HG02678 (cell line): ENCODE results near the gene KCTD12.

Experiments
- ATAC-seq: cut with Tn5 transposase; IDR thresholded peaks from one replicate; pipeline ENCODE4 v1.9.1; 2021; ENCODE audit warnings: mild to moderate bottlenecking, moderate library complexity; ENCODE audit not compliant: unreplicated experiment

Gene KCTD12

GRCh38 chr13:76860706-76861105 lies 25.5 kb downstream of the KCTD12 start:
- ATAC-seq, result no peak

GRCh38 chr13:76854894-76855293 lies 31.3 kb downstream of the KCTD12 start:
- ATAC-seq, result no peak

- ATAC-seq, result no peak
Observed at GRCh38 chr13:76853921-76854608, 32.1 kb downstream of the KCTD12 start.

GRCh38 chr13:76853481-76853880 lies 32.7 kb downstream of the KCTD12 start:
- no peak for ATAC-seq

- ATAC-seq, result no peak
Observed at GRCh38 chr13:76852986-76853385, 33.2 kb downstream of the KCTD12 start.

- ATAC-seq, result no peak
Observed at GRCh38 chr13:76851961-76852360, 34.2 kb downstream of the KCTD12 start.

GRCh38 chr13:76849493-76849892 lies 36.7 kb downstream of the KCTD12 start:
- no peak for ATAC-seq

GRCh38 chr13:76848596-76848995 lies 37.6 kb downstream of the KCTD12 start:
- ATAC-seq, result no peak

GRCh38 chr13:76846363-76846762 lies 39.8 kb downstream of the KCTD12 start:
- ATAC-seq, result no peak

GRCh38 chr13:76845865-76846264 lies 40.3 kb downstream of the KCTD12 start:
- ATAC-seq, result no peak

- no peak for ATAC-seq
Observed at GRCh38 chr13:76845367-76845766, 40.8 kb downstream of the KCTD12 start.

GRCh38 chr13:76837801-76838200 lies 48.4 kb downstream of the KCTD12 start:
- no peak for ATAC-seq

GRCh38 chr13:76836311-76836710 lies 49.9 kb downstream of the KCTD12 start:
- no peak for ATAC-seq

- ATAC-seq, result no peak
Observed at GRCh38 chr13:76833441-76833954, 52.7 kb downstream of the KCTD12 start.

- no peak for ATAC-seq
Observed at GRCh38 chr13:76832258-76832988, 53.8 kb downstream of the KCTD12 start.

- no peak for ATAC-seq
Observed at GRCh38 chr13:76830805-76831204, 55.4 kb downstream of the KCTD12 start.
